HG03196 (cell line): ENCODE data around the gene GGTLC3.
"Not testable (repeated sequence)": the region's sequence is repeated elsewhere in the genome, so short reads cannot be mapped to it uniquely, and the experiment has no call there.

Experiments
- ATAC-seq: cut with Tn5 transposase; IDR thresholded peaks from one replicate; pipeline ENCODE4 v1.9.1; 2021; ENCODE audit not compliant: unreplicated experiment

GGTLC3 gene

GRCh38 chr22:18518061-18518460 is at the start of gene GGTLC3:
Gene GGTLC3 (minus strand): TSS chr22:18518161. CDS start chr22:18517897, 264 bp downstream.
- ATAC-seq = not testable (repeated sequence)

DNA sequence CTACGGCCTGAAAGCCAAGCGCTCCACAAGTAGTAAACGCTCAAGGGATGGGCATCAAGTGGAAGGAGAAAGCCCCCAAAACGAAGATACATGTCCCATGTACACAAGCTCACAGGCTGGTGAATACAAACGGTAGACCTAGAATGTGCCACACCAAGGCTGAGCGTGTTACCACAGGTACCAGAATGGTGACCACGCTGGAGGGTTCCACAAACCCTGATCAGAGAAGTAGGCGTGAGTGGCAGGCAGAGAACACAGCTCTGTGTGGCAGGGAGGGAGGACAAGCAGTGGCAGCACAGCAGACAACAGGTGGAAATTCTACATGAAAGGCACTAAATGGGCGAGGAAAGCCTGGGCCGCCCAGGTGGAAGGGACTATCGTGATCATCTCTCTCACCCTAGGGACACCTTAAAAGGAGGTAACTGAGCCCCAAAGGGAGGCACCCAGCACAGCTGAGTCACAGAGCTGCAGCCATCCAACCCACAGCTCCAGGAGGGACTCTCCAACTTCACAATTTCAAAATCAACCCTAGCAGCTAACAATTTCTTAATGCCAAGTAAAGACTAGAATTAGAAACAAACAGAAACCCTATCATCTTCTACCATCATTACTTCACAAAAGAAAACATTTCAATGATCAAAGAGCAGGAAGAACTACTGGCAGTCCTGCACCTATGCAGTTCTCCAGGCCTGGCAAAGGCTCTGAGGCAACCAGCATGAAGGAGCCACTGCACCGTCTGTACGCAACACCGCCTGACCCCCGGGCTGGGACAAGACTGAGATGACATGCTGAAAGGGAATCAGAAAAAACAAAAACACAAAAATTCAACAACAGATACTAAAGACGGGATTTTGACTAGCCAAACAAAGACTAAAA is 42.4 kb upstream of the GGTLC3 start:
- not testable (repeated sequence) for ATAC-seq

DNA sequence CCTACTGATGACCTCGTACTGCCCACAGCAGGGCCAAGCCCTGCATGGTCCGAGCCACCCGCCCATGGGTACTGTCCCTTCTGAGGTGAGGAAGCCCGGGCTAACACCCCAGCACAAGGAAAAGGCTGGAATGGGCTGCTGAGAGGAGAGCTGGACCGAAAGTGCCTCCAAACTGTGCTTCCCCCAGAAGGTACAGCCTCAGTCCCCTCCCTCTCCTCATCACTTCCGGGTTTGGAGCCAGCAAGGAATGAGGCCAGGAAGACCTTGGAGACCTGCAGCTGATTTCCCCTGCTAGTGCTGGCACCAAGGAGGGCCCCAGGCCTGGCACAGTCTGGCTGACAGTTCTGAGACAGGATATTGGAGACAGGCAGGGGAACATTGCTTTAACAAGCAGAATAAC is 41.0 kb upstream of the GGTLC3 start:
- ATAC-seq = not testable (repeated sequence)

DNA sequence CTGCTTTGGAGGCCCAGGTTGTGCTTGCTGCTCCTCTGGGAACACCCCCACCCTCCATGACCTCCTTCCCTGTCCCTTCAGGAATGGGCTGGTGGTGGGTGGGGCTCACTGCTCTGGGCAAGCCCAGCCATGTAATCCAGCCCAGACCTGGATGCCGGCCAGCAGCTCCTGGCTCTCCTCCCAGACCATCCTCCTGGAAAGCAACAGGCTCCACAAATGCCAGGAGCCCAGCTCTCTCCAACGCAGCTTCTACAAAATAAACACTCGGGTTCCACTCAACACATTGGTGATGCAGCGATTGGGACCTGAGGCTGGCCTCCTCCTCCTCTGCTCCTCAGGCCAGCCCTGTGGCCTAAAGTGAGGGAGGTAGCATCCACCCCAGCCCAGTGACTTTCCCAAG is 40.6 kb upstream of the GGTLC3 start:
- not testable (repeated sequence) for ATAC-seq

GRCh38 chr22:18554280-18555256 is 36.6 kb upstream of the GGTLC3 start:
- ATAC-seq = not testable (repeated sequence)

DNA sequence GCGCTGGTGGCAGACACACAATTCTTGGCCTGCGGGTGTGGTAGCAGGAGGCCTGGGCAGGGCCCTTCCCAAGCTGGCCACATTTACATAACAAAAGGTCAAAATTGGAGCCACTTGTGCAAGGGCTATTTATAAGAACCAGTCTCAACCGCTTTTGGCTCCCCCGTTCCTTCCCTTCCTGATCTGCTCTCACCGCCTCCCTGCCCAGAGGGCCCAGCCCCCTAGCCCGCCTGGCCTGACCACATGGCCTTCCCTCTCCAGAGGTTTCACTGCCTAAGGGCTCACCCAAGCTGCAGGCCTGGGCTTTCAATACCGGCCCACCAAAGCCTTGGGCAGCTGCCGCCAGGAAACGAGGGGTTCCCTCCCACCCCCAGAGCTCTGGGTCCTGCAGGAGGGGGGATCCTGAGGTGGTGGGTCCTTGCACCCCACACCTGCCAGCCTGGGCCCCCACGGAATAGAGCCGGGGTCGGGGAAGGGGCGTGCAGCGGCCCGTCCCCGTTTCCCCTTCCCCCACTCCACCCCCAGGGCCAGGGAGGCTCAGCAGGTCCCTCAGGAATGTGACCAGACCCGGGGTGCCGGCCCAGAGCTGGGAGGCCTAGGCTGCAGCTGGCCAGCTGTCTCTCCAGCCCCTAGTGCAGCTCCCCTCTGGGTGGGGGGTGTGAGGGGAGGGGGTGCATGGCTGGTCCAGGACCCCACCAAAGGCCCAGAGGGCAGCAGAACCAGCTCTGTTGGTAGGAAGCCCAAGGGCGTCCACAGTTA is 35.1 kb upstream of the GGTLC3 start:
- ATAC-seq = not testable (repeated sequence)

- not testable (repeated sequence) for ATAC-seq
These were observed 33.1 kb upstream of the GGTLC3 start for GRCh38 chr22:18551046-18551445.

- not testable (repeated sequence) for ATAC-seq
These were observed 31.7 kb upstream of the GGTLC3 start for GRCh38 chr22:18549458-18550179.

- not testable (repeated sequence) for ATAC-seq
These were observed 26.7 kb upstream of the GGTLC3 start for GRCh38 chr22:18544615-18545014.

GRCh38 chr22:18543400-18543799 is 25.4 kb upstream of the GGTLC3 start:
- not testable (repeated sequence) for ATAC-seq

GRCh38 chr22:18539994-18540393 is 22.0 kb upstream of the GGTLC3 start:
- not testable (repeated sequence) for ATAC-seq

GRCh38 chr22:18534315-18534714 is 16.4 kb upstream of the GGTLC3 start:
- ATAC-seq = not testable (repeated sequence)

GRCh38 chr22:18533633-18534032 is 15.7 kb upstream of the GGTLC3 start:
- ATAC-seq = not testable (repeated sequence)

- ATAC-seq = peak; percentile 16
These were observed 11.6 kb upstream of the GGTLC3 start for GRCh38 chr22:18529416-18530145.

- peak; percentile 69 for ATAC-seq
These were observed 10.8 kb upstream of the GGTLC3 start for GRCh38 chr22:18528597-18529415.

GRCh38 chr22:18527752-18528596 is 10.0 kb upstream of the GGTLC3 start, which contains the start of gene TMEM191B:
Gene TMEM191B (plus strand): TSS chr22:18527802. CDS start chr22:18527981, 179 bp downstream.
- peak; percentile 32 for ATAC-seq

GRCh38 chr22:18523328-18523727 is 5.4 kb upstream of the GGTLC3 start:
- ATAC-seq = not testable (repeated sequence)
